HG03342 (cell line): ENCODE results near the gene FHOD3.
A peak's percentile ranks its signal among the peaks of the same experiment; 100 is the strongest.

Experiments
- ATAC-seq: cut with Tn5 transposase; IDR thresholded peaks from one replicate; pipeline ENCODE4 v1.9.1; 2021; ENCODE audit warnings: mild to moderate bottlenecking, moderate library complexity; ENCODE audit not compliant: unreplicated experiment

FHOD3 gene

DNA sequence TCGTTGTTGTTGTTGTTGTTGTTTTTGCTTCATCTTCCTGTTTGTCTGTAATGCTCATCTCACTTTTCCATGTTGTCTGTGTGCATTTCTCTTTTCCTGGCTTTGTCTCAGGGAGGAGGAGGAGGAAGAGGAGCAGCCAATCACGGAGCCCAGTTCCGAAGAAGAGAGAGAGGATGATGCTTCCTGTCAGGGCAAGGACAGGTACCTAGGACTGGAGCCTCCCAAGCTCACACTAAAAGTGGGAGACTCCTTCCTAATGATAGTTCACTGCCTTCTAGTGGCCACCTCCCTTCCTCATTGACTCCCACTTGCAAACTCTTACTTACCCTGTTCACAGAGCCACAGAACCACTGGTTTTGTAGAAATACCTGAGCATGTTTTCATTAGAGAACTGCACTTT is 351.7 kb downstream of the FHOD3 start:
- ATAC-seq: no peak

DNA sequence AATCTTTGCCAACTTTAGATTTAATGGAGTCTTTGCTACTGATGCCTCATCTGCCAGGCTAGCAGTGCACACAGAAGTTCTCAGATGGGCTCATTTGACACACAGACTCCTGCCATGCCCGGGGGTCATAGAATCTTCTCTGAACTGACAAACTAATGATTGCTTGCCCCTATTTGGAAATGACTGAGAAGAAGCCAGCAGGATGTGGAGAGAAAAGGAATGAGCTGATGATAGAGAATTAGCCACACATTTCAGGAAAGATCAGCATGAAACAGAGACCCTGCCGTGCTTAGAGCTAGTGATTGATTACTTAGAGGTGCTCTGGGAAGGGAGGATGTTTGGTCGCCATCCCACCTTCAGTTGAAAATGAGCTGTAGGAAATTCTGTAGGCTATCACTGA is 352.8 kb downstream of the FHOD3 start:
- no peak for ATAC-seq

DNA sequence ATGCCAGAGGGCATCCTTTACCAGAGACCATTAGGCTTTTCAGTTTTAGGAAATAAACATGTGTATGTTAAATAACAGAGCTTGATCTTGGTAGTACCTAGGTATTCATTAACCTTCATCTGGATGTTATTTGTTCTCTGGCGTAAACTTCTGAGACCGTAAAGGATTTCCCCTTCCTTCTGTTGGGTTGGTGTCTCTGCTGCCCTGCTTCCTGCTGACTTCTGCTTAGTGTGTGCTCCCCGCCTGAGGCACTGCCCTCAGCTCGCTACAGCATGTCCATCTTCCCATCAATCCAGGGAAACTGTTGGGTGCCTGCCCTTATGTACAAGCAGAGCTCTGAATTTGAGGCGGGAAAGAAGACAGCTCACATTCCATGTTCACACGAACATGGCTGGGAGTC is 353.4 kb downstream of the FHOD3 start:
- peak; percentile 69 for ATAC-seq

DNA sequence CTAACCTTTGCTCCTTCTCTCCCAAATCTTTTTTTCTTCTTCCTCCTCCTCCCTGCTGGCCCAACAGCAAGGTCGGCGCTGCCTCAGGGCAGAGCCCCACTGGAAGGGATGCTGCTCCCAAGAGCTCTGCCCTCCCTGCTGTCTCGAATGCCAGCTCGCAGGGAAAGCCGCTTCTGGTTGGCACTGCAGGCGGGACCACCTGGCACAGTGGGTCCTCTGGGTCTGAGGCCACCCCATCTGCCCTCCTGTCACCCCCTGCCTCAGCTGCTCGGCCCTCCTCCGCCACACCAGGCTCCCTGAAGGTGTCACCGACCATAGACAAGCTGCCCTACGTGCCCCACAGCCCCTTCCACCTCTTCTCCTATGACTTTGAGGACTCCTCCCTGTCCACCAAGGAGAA is 355.0 kb downstream of the FHOD3 start:
- ATAC-seq: no peak

DNA sequence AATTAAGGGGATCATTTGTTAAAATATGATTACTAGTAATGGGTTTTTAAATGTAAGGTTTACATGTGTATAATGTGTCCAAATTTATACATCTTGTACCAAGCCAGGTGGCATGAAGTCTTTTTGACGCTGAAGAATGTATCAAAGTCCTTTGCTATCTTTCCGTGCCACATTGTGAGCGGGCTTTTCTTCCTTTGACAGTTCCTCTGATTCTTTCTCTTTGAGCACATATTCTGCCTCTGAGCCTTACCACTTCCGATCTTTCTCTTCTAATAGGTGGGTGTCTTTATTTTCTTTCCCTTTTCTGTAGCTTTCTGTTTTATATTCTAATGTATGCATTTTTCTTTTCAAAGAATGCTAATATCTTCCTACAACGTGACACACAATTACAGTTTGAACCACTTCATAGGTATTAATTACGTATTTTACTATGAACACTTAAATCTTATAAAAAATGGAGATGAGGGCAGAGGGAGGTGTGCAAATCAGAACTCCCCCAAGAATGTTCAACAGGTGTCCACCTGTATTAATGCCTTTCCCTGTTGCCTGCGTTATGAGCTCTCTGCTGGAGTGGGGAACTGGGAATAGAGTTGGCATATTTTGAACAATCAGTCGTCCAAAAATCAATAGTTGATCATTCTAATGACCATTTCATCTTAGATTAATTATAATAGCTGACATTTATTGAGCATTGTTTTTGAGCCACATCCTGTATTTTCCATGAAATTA is 355.8 kb downstream of the FHOD3 start:
- ATAC-seq: no peak

DNA sequence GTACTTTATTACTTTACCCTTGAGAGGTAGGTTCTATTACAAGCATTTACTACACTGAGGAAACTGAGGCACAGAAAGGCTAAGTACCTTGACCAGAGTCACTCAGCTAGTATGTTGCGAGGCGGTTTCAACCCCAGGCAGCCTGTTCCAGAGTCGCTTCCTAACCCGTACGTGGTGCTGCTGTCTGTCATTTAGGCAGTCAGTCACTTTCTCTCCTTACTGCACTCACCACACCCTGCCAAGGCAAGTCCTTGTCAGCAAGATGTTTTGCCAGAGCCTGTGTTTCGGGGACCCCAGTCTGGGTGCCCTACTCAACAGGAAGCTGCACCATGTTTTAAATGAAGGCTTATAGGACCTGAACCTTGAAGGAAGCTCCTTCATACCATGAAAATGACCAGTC is 356.4 kb downstream of the FHOD3 start:
- no peak for ATAC-seq

DNA sequence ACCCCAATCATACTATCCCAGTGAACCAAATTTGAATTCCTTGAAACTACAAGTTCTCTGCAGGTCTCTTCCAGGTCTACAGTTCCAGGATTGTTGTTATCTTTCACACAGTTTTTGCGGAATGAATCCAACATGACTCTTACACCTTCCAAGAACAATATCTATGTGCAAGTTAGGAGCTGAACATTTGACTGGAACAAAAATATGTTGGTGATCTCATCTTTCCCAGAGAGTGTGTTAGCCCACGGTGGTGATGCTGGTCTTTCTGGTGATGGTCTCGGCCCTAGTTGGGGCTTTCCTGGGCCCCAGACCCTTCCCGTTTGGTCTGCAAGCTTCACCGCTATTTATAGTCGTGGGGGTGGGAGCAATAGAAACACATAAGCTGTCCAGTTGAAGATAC is 357.6 kb downstream of the FHOD3 start:
- ATAC-seq: no peak

DNA sequence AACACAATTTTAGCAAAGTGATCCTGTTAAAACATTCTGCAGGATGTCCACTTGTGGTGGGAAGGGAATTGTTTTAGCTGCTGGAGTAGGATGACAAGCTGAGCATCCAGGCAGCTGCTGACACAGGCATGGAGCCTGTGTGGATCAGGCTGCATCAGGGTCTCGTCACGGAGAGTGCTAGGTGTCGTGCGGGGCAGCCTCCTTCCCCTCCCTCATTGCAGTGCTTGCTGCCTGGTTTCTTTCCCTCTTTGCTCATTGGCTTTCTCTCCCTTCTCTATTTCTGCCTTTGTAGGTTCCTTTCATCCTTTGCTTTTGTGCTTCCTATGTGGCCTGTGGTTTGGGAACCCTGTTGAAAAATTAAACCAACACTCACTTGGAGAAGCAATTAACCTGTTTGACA is 358.4 kb downstream of the FHOD3 start:
- no peak for ATAC-seq

DNA sequence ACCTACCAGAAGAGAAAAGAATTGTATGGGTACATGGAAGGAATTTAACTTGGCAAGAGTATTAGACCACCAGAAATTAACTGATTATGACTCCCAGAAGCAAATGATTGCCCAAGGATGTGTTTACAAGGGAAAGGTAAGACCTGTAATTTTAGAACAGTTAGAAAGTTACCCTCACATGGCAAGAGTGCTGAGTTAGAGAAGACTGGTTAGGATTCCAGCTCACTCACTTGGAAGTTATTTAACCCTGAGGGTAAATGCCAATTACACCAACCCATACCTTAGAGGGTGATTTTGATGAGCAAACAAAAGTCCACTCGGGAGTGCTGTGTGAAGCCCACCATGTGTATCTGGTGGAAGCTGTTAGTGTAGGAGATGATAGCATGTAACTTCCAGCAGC is 361.1 kb downstream of the FHOD3 start:
- ATAC-seq: no peak

DNA sequence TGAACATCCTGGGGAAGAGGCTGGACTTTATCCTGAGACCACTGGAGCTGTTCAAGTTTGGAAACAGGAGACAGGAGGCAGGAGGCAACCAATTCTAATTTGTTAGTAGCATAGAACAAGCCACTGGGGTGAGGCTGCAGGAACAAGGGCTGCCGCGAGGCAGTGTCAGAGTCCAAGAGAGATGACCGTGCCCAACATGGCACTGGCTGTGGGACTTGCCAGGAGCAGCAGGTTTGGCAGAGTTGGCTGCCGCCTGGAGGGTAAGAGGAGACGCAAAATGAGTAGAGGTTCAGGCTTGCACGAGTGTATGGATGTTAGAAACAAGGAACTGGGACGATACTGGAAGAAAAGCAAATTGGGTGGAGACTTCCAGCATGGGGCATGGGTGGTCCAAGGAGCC is 362.8 kb downstream of the FHOD3 start:
- no peak for ATAC-seq

DNA sequence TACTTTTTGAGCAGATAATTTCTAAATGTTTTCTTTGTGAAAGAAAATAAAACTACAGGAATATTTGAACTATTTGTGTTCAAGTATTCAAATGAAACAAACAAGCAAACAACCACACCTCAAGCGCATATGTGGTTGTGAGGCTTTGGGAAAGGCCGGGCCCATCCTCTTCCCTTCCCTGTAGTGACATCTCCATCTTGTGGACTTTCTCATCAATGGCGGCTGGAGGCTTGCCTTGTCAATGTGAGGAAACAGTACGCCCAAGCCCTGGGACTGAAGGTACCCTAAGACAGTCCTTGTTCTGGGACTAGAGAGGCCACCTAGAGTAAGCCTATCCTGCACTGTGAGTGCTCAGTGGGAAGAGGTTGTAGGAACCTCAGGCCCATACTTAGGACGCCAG is 364.5 kb downstream of the FHOD3 start:
- ATAC-seq: no peak

DNA sequence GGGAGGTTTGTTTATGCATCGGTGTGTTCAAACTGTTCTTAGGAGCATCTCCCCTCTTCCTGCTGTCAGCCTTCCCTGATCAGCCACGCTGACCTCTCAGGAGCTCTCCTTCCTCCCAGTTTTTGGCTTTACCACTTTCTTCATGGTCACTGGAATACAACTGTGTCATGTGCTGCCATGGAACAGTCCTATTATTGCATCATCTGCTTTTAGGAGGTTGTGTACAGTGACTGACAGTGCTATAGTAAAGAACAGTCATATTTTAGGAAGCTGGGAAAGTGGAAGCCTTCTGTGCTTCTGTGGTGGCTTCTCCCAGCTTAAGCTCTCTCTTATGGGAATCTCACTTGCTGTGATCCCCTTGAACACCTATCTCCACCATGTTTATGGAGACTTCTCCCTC is 365.8 kb downstream of the FHOD3 start:
- ATAC-seq: no peak

DNA sequence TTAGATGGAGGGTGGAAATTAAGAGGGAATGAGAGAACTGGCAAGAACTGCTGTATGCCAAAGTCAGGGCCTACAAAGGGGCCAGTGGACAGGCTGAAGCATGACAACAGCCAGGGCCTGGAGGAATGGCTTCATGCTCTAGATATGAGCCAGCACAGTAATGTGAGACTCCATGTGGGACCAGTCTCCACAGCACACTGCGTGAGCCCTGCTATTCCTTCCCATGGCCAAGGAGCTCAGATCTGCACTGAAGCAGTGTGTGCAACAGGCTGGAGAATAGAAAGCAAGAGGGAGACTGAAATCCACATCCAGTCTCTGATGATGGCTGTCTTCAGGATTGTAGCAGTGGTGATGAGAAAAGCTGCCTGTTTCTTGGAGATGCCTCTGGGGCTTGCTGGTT is 368.4 kb downstream of the FHOD3 start:
- no peak for ATAC-seq

DNA sequence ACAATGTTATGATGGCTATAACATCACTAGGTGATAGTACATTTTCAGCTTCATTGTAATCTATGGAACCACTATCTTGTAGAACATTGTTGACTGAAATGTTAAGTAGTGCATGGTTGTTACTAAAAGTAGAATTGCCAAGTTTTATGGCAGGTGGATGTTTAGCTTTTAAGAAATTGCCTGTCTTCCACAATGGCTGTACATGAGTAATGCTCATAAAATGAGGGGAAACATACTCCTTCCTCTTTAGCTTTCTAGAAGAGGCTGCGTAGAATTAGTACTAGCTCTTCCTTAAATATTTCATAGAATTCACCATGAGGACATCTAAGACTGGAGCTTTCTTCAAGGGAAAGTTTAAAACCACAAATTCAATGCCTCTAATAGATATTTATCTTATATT is 370.3 kb downstream of the FHOD3 start:
- no peak for ATAC-seq

DNA sequence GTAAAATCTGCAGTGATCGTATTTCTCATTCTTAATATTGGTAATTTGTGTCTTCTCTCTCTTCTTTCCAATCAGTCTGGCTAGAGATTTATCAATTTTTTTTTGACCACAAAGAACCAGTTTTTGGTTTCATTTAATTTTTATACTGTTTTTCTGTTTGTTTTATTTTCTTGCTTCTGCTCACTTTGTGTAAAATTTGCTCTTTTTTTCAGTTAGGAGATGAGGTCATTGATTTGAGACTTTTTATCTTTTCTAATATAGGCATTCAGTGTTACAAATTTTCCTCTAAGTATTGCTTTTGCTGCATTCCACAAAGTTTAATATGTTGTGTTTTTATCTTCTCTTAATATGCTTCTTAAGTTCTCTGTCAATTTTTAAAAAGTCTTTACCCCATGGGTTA is 370.8 kb downstream of the FHOD3 start:
- no peak for ATAC-seq

DNA sequence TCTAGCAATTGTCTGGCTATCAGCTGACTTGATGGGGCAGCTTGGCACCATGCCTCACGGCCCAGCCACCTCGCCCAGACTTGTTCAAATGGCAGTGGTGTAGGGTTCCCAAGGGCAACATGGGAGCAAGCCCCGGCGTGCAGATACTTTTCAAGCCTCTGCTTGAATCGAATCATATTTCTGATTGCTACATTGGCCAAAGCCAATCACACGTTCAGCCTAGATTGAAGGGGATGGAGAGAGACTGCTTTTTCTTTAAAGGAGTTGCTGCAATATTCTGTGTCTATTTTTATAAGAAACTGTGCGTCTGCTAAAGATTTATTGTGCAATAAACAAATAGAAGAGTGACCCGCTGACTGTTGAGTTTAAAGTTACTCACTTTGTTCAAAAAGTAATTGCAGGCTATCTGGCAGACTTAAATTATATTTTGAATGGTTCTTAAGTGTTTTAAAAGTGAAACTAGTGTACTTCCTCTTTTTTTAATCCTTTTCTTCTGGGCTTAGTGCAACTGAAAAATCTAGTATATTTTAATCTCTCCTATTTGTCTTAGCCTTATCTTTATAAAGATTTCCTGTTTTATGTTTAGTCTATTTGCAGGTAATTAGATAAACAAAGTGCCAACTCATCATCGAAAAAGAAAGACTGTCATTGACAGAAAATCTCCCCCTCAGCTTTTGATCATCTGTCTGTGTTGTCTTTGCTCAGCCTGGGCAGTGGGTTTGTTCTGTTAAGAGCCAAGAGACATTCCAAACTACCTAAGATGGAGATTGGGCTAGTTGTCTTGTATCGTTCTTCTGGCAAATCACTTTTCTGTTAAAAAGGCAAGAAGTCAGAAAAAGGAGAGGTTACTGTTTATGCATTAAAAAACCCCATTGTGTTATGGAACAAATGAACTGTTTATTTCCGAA is 375.2 kb downstream of the FHOD3 start:
- peak; percentile 67 for ATAC-seq

DNA sequence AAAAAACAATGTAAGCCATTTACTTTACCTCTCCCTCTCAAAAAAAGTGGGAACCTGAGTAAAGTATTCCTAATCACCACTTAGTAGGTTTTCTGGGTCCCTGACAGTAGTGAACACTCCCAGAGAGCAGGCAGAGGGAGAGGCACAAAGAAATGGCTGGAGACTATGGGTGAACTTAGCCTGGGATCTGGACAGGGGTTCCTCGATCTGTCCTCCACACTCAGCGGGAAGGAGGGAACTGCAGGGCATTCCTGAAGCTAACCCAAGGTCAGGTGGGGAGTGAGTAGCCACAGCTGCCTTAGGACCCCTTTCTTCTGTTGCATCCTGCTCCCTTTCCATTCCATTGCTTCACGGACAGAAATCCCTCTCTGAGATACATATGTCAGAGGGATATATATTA is 375.9 kb downstream of the FHOD3 start:
- no peak for ATAC-seq

DNA sequence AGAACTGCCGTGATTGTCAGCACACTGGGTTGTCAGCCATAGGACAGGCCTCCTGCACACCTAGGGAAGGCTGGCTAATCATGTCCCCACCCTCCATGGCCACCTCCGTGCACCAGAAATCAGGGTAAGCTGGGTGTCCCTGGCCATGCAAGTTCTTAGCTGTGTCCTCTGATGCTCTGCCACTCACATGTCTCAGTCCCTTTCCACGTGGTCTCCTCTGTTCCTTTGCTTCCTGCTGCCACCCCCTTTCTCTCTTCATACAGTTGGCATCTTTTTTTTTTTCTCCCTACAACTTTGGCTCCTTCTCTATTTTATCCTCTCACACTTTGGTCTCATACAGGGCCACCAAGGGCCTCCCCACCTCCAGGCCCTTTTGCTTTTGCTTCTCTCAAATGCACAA is 377.6 kb downstream of the FHOD3 start:
- ATAC-seq: no peak

DNA sequence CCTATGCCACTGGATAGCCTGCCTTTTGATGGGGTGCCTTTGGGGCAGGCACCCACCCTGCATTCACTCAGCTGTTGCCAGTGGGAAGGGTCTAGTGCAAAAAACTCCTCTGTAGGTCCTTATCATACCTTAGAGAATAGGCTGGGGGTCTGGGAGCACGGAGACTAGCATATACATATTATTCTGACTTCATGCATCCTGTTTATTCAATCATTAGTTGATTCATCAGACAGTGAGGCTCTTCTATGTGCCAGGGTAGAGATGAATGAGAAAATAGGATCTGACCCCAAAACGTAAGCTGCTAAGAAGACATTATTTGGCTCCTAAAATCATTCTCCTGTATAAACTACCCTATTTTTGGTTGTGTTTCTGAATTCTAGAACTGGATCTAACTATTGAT is 378.0 kb downstream of the FHOD3 start:
- ATAC-seq: no peak

DNA sequence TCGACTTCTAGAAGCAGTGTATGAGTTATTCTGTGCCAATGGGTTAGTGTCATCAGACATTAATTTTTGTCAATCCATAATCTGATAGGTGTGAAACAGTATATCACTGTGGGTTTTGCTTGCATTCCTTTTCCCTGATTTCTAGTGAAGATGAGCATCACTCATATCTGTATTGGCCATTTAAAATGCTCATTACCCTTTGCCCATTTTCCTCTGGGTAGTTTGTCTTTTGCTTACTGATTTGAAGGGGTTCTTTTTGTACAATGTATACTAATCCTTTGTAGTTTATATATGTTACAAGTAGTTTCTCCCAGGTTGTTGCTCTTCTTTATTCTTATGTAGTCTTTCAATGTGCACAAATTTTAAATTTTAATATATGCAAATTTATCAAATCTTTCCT is 379.1 kb downstream of the FHOD3 start:
- no peak for ATAC-seq

DNA sequence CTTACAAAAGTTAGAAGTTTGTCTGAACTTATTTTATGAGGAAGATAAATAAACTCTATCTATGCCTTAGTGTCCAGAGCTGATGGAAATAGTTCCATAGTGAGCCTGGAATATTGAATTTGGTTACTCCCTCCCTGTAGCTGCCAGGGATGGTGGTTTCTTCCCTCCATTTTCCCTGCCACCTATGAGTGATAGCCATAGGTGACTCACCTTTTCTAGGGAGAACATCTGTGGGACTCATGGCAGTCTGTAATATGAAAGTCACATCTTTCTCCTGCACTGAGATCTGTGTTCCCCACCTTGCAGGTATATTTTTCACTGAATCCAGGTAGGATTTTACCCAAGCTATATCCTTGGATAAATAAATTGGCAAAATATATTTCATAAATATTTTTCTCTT is 382.5 kb downstream of the FHOD3 start:
- ATAC-seq: no peak

DNA sequence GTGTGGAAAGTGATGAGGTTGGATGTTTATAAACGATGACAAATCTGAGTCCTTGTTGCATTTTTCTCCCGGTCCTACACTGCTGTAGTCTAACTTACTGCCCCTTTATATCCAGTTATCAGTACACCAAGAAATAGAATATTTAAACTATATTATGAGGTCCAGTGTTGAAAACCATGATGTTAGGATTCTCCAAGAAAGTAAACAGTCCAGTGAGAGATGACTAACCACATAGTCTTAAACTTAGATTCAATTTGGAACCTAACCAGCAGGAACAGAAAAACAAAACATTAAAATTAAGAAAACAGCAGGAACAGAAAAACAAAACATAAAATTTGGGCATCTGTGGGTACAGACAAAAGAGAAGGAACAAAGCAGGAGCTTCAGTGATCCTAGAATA is 388.1 kb downstream of the FHOD3 start:
- ATAC-seq: no peak
